ENCODE results near the gene PROZ.

- no peak for TF ChIP-seq REST (IDR thresholded peaks at IDR 0.05)
- no peak for TF ChIP-seq USF2 (IDR thresholded peaks at IDR 0.05)
Measured at GRCh38 chr13:113116206-113116800, 42.1 kb upstream of the PROZ start.
